HG03342 (cell line): ENCODE data around the gene TTL.
"Not testable (repeated sequence)": the region's sequence is repeated elsewhere in the genome, so short reads cannot be mapped to it uniquely, and the experiment has no call there.

Experiments
- ATAC-seq: cut with Tn5 transposase; IDR thresholded peaks from one replicate; pipeline ENCODE4 v1.9.1; 2021; ENCODE audit warnings: mild to moderate bottlenecking, moderate library complexity; ENCODE audit not compliant: unreplicated experiment

The TTL gene

DNA sequence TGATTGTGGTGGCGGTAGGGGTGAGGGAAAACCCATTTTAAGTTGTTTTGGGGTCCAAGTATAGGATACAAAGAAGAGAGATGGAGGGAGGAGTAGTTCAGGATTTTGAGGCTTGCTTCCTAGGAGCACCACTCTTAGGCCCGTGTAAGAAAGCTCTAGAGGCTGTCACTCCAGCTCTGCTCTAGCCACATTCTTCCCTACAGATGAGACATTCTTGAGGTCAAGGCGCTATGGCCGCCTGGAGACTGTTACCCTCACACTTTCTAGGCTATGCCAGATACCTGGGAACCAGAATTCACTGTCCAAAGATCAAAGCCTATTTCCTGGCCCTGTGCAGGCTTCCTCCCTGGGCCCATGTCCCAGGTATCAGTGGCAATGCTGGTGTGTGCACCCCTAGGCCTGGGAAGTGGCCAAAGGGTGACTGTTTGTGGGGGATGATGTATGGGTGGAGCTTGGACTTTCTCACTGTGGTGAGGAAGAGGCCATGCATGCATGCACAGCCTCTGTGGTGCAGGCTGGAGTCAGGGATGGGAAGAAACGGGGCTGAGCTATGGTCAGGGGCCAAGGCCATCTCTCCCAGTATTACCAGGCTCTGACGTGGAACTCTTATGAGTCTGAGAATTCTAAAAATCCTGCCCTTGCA is 7.0 kb upstream of the TTL start:
- no peak for ATAC-seq

- ATAC-seq, result no peak
Measured at GRCh38 chr2:112476434-112476833, 5.5 kb upstream of the TTL start.

DNA sequence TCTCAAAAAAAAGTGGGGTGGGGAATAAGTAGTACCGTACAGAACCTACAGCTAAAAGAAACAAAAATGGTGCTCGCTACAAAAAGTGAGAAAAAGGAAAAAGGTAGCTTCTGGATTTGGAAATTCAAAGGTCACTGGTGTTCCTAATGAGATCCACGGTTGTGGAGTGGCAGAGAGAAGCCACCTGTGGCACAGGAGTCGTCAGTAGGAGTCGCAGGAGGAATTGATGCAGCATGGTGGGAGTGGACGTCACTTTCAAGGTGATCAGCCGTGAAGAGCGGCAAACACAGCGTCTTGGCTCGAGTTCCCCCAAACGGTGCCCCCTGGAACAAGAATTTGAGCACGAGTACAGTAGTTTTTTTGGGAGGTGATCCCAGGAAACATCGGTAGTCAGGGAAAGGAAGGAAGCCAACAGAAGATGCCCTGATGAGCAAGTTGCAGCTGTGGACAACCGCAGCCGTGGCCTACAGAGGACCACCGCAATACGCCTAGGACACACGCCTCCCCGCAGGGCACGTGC is 1.4 kb upstream of the TTL start:
- no peak for ATAC-seq

DNA sequence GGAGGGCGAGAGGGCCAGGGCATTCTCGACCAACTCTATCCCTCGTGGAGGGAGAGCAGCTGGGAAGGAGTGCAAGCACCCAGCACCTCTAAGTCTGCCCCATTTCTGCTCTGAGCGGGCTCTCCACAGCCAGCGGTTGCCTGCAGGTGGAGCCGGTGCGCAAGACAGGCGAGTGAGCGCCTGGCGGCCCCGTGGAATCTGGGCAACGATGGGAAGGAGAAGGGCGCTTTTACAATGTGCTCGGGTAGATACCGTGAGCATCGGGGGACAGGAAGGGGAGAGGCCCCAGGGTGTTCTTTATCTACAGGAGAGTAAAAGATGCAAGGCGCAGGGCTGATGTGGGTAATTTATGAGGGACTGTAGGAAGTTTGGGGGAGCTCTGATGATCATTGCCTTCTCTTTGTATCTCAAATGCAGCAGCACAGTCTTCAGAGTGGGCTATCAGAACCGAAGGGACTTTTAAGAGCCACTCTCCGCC is 867 bp upstream of the TTL start:
- ATAC-seq, result peak; percentile 57

- peak; percentile 32 for ATAC-seq
Measured at GRCh38 chr2:112482309-112483041, 519 bp downstream of the TTL start.

DNA sequence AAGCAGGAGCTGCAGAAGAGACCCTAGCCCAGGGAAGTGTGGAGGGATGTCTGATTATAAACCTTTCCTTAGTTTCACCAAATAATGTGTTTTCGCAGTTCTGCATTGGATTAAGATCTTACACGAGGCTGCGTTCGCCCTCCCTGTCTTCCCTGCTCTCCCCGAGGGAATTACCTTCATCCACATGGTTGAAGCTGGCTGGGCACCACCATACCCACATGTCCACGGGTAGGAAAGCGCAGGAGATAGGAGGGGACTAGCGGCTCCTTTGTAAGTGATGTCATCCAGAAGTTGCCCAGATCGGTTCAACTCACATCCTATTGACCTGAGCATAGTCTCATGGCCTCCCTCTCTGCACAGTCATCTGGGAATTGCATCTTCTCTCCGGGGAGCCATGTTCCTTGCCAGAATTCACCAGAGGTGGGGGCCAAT is 1.1 kb downstream of the TTL start:
- no peak for ATAC-seq

- ATAC-seq, result no peak
Measured at GRCh38 chr2:112483831-112484230, 1.9 kb downstream of the TTL start.

DNA sequence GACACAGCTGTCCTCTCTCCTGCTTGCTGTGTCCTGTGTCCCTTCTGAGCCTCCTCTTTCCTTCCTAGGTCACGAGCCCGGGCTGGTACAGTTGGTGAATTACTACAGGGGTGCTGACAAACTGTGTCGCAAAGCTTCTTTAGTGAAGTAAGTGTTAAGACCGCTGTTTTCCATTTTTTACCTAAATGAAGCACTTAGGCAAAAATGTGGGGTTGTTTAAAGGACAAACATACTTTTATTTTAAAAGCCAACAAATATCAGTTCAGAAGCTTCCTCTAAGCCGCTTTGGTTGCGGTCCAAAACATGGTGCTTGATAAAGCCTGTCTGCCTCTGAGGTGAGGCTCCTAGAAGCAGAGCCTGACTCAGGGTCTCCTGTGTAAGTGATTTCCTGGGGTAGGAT is 3.9 kb downstream of the TTL start:
- ATAC-seq, result no peak

GRCh38 chr2:112486895-112487294 is 4.9 kb downstream of the TTL start:
- ATAC-seq, result no peak

DNA sequence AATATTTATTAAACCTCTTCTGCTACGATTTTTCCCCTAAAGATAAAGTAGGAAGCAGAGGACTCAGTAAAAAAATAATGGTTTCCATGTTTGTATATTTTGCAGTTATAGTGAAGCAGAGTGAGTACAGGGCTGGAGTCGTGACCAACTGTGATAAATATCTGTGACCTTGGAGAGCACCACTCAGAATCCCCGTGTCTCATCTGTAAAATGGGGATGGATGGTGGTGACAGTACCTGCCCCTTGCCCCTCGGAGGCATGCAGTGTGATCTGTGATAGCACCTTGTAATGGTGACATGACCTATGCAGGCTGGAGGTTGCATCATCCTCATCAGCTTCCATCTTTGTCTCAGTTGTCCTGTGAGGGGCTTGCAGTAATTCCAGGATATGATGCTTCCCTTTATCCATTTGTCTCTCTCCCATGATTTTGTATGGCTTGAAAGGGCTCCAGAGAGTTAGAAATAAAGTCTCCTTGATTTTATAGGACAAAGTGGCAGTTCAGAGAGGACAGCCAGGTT is 5.5 kb downstream of the TTL start:
- no peak for ATAC-seq

GRCh38 chr2:112488201-112488600 is 6.2 kb downstream of the TTL start:
- ATAC-seq, result no peak

- ATAC-seq, result no peak
Measured at GRCh38 chr2:112491946-112492345, 10.0 kb downstream of the TTL start.

- ATAC-seq, result no peak
Measured at GRCh38 chr2:112493048-112493447, 11.1 kb downstream of the TTL start.

- ATAC-seq, result no peak
Measured at GRCh38 chr2:112493858-112494648, 12.1 kb downstream of the TTL start.

DNA sequence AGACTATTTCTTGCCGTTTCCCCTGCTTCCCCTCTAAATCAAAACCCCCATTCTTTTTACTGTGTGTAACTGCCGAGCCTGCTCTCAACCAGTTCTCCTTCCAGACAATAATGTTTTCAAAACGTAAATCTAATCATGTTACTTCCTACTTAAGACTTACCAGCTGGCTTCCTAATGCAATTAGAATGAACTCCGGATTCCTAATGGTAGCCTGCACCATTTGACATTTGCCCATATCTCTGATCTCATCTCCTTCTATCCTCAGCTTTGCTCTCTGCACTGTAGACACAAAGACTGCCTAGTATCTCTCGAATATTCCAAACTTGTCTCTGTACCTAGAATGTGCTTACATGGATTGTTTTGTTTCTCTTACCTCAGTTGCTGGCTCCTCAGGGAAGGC is 12.9 kb downstream of the TTL start:
- ATAC-seq, result no peak

DNA sequence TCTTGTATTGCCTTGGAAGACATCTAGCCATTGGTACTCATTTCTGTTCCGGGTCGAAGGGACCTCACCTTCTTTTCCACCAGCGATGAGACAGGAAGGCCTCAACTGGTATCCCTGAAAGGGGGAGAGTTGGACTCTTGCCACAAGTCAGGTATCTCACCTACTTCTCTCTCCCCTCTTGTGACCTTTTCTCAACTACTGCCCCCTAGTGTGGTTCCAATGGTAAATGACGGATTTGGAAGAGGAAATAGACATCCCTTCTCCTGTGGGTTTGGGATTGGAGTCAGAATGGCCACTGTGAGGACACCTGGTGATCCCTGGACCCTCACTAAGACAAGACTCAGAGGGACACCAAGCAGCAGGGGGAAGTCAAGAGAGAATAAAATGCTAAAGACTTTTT is 13.9 kb downstream of the TTL start:
- not testable (repeated sequence) for ATAC-seq

DNA sequence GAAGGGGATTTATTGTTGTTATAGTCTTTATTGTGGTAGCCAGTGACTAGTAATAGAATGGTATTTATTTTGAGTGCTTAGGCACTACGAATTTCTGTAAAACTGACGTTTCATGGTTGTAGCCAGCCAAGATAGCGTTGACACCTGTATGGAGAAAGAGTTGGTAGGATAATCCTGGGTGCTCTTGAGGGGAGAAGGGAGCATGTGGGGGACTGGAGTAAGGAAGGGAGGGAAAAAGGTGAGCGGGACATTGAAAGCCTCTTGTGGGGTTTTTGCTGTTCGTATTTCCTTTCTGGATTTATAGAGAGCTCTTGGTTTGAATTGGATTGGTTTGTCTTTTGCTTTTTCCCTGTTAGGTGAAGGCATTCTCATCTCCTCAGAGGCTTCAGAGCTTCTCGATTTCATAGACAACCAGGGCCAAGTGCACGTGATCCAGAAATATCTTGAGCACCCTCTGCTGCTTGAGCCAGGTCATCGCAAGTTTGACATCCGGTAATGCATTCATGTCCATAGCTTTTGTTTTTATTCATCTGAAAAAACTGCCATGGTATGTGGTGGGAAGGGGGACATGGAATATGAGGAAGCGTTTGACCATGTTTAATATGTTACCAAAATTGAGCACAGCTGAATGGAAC is 19.0 kb downstream of the TTL start:
- ATAC-seq, result not testable (repeated sequence)

GRCh38 chr2:112509239-112509998 is 27.5 kb downstream of the TTL start:
- ATAC-seq, result not testable (repeated sequence)

GRCh38 chr2:112516801-112517200 is 34.8 kb downstream of the TTL start:
- ATAC-seq, result no peak

DNA sequence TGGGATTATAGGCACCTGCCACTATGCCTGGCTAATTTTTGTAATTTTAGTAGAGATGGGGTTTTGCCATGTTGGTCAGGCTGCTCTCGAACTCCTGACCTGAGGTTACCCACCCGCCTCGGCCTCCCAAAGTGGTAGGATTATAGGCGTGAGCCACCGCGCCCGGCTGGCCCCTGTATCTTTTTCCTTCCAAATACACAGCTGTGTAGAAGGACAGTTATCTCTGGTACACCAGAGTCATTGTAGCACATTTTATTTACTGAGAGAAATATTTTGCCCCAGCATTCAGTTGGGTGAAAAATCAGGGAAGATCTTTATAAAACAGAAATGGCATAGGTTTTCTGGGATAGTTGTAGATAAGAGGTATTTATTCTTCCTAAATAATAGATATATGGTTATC is 36.9 kb downstream of the TTL start:
- no peak for ATAC-seq
